ENCODE data around the gene KIR3DL1.
"Not testable (repeated sequence)": the region's sequence is repeated elsewhere in the genome, so short reads cannot be mapped to it uniquely, and the experiment has no call there.

KIR3DL1 gene

GRCh38 chr19:54850930-54851329, 34.7 kb downstream of the KIR3DL1 start:
- TF ChIP-seq GATA1 (IDR thresholded peaks at IDR 0.05; ENCODE audit: low read depth, low read length) (no peak), POLR2A (IDR thresholded peaks at IDR 0.05; ENCODE audit: low read length) (no peak)
- no peak for DNase-seq

- TF ChIP-seq POLR2A (IDR thresholded peaks at IDR 0.05; ENCODE audit: low read length): no peak
- DNase-seq: no peak
These were observed 35.1 kb downstream of the KIR3DL1 start for GRCh38 chr19:54851353-54851752.

GRCh38 chr19:54855241-54855640, 39.0 kb downstream of the KIR3DL1 start:
- not testable (repeated sequence) for DNase-seq

GRCh38 chr19:54858476-54858875, 42.2 kb downstream of the KIR3DL1 start:
- not testable (repeated sequence) for DNase-seq

GRCh38 chr19:54859421-54859820, 43.2 kb downstream of the KIR3DL1 start:
- DNase-seq: not testable (repeated sequence)

- DNase-seq: not testable (repeated sequence)
These were observed 47.2 kb downstream of the KIR3DL1 start for GRCh38 chr19:54863459-54863858.

GRCh38 chr19:54871696-54872095, 55.4 kb downstream of the KIR3DL1 start:
- TF ChIP-seq POLR2A (IDR thresholded peaks at IDR 0.05; ENCODE audit: low read length) (no peak), GATA1 (IDR thresholded peaks at IDR 0.05; ENCODE audit: low read depth, low read length) (no peak)
- DNase-seq: no peak

- DNase-seq: no peak
- TF ChIP-seq POLR2A (IDR thresholded peaks at IDR 0.05; ENCODE audit: low read length) (no peak), GATA1 (IDR thresholded peaks at IDR 0.05; ENCODE audit: low read depth, low read length) (no peak)
These were observed 57.7 kb downstream of the KIR3DL1 start, which contains the start of gene FCAR for GRCh38 chr19:54873990-54874389. TSS of gene FCAR (plus strand) at chr19:54874235. CDS start at chr19:54874290, 55 bp downstream.

GRCh38 chr19:54875506-54875905, 59.2 kb downstream of the KIR3DL1 start:
- no peak for DNase-seq
- TF ChIP-seq POLR2A (IDR thresholded peaks at IDR 0.05; ENCODE audit: low read length) (no peak), GATA1 (IDR thresholded peaks at IDR 0.05; ENCODE audit: low read depth, low read length) (no peak)

- DNase-seq: no peak
- TF ChIP-seq GATA1 (IDR thresholded peaks at IDR 0.05; ENCODE audit: low read depth, low read length) (no peak), POLR2A (IDR thresholded peaks at IDR 0.05; ENCODE audit: low read length) (no peak)
These were observed 61.2 kb downstream of the KIR3DL1 start for GRCh38 chr19:54877471-54877870.
